ENCODE data around the gene LAMP1. TPM values are rescaled to one million over a fixed set of nuclear protein-coding genes. Genes with fewer than 3 reads are reported as not detected.

LAMP1 gene
- total and polyA plus RNA-seq, 2 donors from 2014 or later, result 210 to 256 TPM

DNA sequence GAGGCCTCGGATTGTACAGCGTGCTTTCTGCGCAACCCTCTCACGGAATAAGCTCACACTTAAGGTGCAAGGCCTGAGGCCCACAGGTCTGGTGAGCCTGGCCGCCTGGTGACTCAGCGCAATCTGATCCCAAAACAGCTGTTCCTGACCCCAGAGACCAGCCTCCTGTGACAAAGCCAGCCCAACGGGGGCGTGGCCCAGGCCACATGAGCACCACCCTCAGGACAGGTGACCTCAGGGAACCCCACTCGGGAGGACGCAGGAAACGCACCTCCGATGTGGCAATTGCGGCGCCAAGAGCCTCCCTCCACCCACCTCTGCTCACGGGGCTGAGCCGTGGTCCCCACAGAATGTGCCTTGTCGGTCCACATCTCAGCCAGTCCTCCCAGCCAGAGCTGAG, 40.5 kb downstream of the LAMP1 start:
- H3K27me3 ChIP-seq (ENCODE audit: control insufficient read depth, insufficient read depth, low read length), result no peaks in the 10 kb centered on the region
- peaks cover 0 to 7% (median under 1%) of the 10 kb centered on the region in 3 donors for H3K36me3 ChIP-seq (ENCODE audit: control insufficient read depth in 2 of 3, insufficient read depth in 3 of 3, low read length in 3 of 3)
- no peaks in the 10 kb centered on the region for H3K9me3 ChIP-seq (ENCODE audit: control insufficient read depth in 2 of 3, insufficient read depth in 1 of 3, low read length in 3 of 3)
- no peak overlapping the region for H3K27ac ChIP-seq (ENCODE audit: low read depth in 2 of 2, low read length in 2 of 2)
- intact Hi-C loops (cut with DNase I), result no loop called here
- FAIRE-seq (no peak), DNase-seq (peak in 1 of 5 donors; percentile 64)
- TF ChIP-seq, protein P1, sequence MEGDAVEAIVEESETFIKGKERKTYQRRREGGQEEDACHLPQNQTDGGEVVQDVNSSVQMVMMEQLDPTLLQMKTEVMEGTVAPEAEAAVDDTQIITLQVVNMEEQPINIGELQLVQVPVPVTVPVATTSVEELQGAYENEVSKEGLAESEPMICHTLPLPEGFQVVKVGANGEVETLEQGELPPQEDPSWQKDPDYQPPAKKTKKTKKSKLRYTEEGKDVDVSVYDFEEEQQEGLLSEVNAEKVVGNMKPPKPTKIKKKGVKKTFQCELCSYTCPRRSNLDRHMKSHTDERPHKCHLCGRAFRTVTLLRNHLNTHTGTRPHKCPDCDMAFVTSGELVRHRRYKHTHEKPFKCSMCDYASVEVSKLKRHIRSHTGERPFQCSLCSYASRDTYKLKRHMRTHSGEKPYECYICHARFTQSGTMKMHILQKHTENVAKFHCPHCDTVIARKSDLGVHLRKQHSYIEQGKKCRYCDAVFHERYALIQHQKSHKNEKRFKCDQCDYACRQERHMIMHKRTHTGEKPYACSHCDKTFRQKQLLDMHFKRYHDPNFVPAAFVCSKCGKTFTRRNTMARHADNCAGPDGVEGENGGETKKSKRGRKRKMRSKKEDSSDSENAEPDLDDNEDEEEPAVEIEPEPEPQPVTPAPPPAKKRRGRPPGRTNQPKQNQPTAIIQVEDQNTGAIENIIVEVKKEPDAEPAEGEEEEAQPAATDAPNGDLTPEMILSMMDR (IDR thresholded peaks at IDR 0.05; ENCODE audit: borderline replicate concordance, extremely low read depth, insufficient read depth), result no peak
- no peak overlapping the region for H3K9ac ChIP-seq (ENCODE audit: low read length in 3 of 3)
- H3K4me1 ChIP-seq (ENCODE audit: control insufficient read depth in 2 of 3, insufficient read depth in 2 of 3, low read depth in 1 of 3, low read length in 3 of 3), result no peaks in the 10 kb centered on the region
- no peak overlapping the region for H3K4me3 ChIP-seq (ENCODE audit: low read length in 3 of 3)

DNA sequence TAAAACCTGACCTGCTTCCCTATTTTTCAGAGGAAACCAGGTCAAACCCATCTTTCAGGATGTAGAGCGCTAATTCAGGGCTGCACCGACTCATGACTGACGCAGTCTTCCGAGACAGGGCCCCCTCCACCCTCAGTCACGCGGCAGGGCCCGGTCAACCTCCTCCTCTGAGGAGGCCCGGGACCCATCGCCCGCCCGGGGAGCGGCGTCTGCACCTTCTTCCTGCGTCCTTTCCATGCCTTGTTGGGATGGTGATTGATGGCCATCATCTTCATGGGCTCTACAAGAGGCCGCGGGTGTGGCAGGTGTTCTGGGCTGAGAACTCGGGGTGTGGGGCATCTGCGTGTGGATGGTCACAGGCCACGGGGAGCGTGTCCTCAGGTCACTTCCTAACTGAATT, 40.9 kb downstream of the LAMP1 start:
- Histone ChIP-seq H3K4me1 (ENCODE audit: control insufficient read depth in 2 of 3, insufficient read depth in 2 of 3, low read depth in 1 of 3, low read length in 3 of 3) (no peaks in the 10 kb centered on the region), H3K9ac (ENCODE audit: low read length in 3 of 3) (no peak overlapping the region), H3K4me3 (ENCODE audit: low read length in 3 of 3) (no peak overlapping the region), H3K27ac (ENCODE audit: low read depth in 2 of 2, low read length in 2 of 2) (no peak overlapping the region), H3K9me3 (ENCODE audit: control insufficient read depth in 2 of 3, insufficient read depth in 1 of 3, low read length in 3 of 3) (no peaks in the 10 kb centered on the region), H3K36me3 (ENCODE audit: control insufficient read depth in 2 of 3, insufficient read depth in 3 of 3, low read length in 3 of 3) (peaks cover 0 to 7% (median 3%) of the 10 kb centered on the region in 3 donors), H3K27me3 (ENCODE audit: control insufficient read depth, insufficient read depth, low read length) (no peaks in the 10 kb centered on the region)
- intact Hi-C loops (cut with DNase I), result no loop called here
- FAIRE-seq (no peak), DNase-seq (peak in 1 of 5 donors; percentile 63)
- TF ChIP-seq, protein P1 (IDR thresholded peaks at IDR 0.05; ENCODE audit: borderline replicate concordance, extremely low read depth, insufficient read depth), result no peak

DNA sequence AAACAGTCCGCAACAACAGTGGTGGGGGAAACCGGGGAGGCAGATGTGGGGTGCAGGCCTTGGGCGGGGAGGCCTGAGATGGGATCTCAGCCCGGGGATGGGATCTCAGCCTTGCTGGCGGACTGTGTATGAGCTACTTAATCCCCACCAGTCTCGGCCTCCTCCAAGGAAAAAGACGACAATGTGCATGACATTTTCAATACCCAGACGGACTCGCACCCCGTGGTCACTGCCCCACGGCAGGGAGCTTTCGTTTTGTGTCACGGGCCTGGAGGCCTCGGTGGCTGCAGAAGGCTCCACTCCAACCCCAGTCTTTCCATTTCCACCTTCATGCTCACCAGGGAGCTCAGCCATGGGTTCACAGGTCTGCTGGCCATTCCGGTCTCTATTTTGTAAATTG, 41.4 kb downstream of the LAMP1 start:
- peak in 1 of 5 donors; percentile 35 for DNase-seq
- no peaks in the 10 kb centered on the region for H3K27me3 ChIP-seq (ENCODE audit: control insufficient read depth, insufficient read depth, low read length)
- H3K36me3 ChIP-seq (ENCODE audit: control insufficient read depth in 2 of 3, insufficient read depth in 3 of 3, low read length in 3 of 3), result peaks cover 0 to 8% (median 7%) of the 10 kb centered on the region in 3 donors
- no peak overlapping the region for H3K9ac ChIP-seq (ENCODE audit: low read length in 3 of 3)
- no peak overlapping the region for H3K4me3 ChIP-seq (ENCODE audit: low read length in 3 of 3)
- TF ChIP-seq, protein P1 (IDR thresholded peaks at IDR 0.05; ENCODE audit: borderline replicate concordance, extremely low read depth, insufficient read depth), result no peak
- FAIRE-seq, result no peak
- intact Hi-C loops (cut with DNase I), result no loop called here
- H3K9me3 ChIP-seq (ENCODE audit: control insufficient read depth in 2 of 3, insufficient read depth in 1 of 3, low read length in 3 of 3), result no peaks in the 10 kb centered on the region
- H3K4me1 ChIP-seq (ENCODE audit: control insufficient read depth in 2 of 3, insufficient read depth in 2 of 3, low read depth in 1 of 3, low read length in 3 of 3), result no peaks in the 10 kb centered on the region
- H3K27ac ChIP-seq (ENCODE audit: low read depth in 2 of 2, low read length in 2 of 2), result no peak overlapping the region
